Esophagus (tissue), 2 donors: ENCODE measurements around the gene GCN1. TPM values are rescaled to one million over a fixed set of nuclear protein-coding genes. Genes with fewer than 3 reads are reported as not detected.

Experiments used
- polyA plus RNA-seq, 2 donors: library from polyadenylated mRNA; stranded (reverse); fragments of 200-250 nt; gene quantifications; one replicate each; pipeline ENCODE4 v1.2.3, GENCODE V29; 2013
- donor health status: healthy with polysubstance abuse.
- donor health status: Bipolar disorder and iron deficiency.

Gene GCN1
- polyA plus RNA-seq, 2 donors: 22.9 to 28.1 TPM

Other genes with a start within 250 kb of the GCN1 start
- 10 to 100 TPM; 34.5 to 54.7 TPM for gene BICDL1, start 205.5 kb downstream of the GCN1 start, polyA plus RNA-seq
- 10 to 100 TPM; 33.5 to 34.3 TPM for gene RAB35, start 78.0 kb downstream of the GCN1 start, polyA plus RNA-seq
- gene RPLP0, start 6.4 kb upstream of the GCN1 start, polyA plus RNA-seq: 1,000 to 10,000 TPM; 1,612 to 3,865 TPM
- 10 to 100 TPM; 17.3 to 32.1 TPM for gene PXN, start 71.0 kb upstream of the GCN1 start, polyA plus RNA-seq
- not detected for gene RNU4-2, start 97.2 kb upstream of the GCN1 start, polyA plus RNA-seq
- not detected for gene RNU4-1, start 98.5 kb upstream of the GCN1 start, polyA plus RNA-seq
- under 1 TPM; 0.47 to 0.55 TPM for gene SIRT4, start 107.6 kb upstream of the GCN1 start, polyA plus RNA-seq
- under 1 TPM; 0.25 to 0.57 TPM for gene PLA2G1B, start 133.1 kb upstream of the GCN1 start, polyA plus RNA-seq
- under 1 TPM; 0.15 to 0.16 TPM for gene MSI1, start 174.4 kb upstream of the GCN1 start, polyA plus RNA-seq
- 1,000 to 10,000 TPM; 1,054 to 1,119 TPM for gene COX6A1, start 243.4 kb upstream of the GCN1 start, polyA plus RNA-seq